Measurements from ENCODE around the gene EPOP. TPM values are rescaled to one million over a fixed set of nuclear protein-coding genes. Genes with fewer than 3 reads are reported as not detected.
A peak's percentile ranks its signal among the peaks of the same experiment; 100 is the strongest.

Gene EPOP
- total and polyA plus RNA-seq, 2 of the 13 experiments (the other 11 are each of a cell fraction or from before 2014, with no cell fraction given) = 14.7 to 37.8 TPM

DNA sequence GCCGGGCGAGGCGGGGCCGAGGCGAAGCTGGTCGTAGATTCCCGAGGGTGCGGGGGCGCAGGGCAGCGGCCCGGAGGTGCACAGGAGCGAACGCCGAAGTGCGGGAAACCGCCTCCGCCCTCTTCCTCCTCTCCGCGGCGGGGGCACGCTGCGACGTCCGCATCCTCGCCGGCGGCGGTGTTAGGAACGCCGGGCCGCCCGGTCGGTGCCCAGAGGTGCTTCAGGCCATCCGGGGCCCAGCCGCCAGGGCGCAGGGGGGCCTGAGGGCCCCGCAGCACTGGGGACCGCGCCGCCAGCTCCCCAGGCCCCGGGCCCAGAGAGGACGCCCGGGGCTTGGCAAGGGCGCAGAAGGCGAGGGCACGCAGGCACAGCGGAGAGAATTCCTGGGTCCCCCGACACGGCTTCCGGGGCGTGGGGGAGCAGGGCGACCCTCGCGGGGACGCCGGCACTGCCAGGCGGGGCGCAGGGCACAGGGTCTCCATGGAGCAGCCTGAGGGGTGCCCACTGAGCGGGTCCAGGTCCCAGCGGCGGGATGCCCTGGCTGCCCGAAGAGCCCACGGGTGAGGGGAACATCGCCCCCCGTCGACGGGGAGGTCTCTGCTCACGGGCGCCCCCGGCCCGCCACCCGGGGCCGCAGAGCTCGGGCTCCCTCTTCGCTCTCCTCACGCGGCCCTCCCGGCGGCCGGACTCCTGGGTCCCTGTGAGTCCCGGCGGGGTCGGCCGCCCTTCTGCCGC is 576 bp downstream of the EPOP start (continued):
- TF ChIP-seq, protein P1, sequence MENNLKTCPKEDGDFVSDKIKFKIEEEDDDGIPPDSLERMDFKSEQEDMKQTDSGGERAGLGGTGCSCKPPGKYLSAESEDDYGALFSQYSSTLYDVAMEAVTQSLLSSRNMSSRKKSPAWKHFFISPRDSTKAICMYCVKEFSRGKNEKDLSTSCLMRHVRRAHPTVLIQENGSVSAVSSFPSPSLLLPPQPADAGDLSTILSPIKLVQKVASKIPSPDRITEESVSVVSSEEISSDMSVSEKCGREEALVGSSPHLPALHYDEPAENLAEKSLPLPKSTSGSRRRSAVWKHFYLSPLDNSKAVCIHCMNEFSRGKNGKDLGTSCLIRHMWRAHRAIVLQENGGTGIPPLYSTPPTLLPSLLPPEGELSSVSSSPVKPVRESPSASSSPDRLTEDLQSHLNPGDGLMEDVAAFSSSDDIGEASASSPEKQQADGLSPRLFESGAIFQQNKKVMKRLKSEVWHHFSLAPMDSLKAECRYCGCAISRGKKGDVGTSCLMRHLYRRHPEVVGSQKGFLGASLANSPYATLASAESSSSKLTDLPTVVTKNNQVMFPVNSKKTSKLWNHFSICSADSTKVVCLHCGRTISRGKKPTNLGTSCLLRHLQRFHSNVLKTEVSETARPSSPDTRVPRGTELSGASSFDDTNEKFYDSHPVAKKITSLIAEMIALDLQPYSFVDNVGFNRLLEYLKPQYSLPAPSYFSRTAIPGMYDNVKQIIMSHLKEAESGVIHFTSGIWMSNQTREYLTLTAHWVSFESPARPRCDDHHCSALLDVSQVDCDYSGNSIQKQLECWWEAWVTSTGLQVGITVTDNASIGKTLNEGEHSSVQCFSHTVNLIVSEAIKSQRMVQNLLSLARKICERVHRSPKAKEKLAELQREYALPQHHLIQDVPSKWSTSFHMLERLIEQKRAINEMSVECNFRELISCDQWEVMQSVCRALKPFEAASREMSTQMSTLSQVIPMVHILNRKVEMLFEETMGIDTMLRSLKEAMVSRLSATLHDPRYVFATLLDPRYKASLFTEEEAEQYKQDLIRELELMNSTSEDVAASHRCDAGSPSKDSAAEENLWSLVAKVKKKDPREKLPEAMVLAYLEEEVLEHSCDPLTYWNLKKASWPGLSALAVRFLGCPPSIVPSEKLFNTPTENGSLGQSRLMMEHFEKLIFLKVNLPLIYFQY (CRISPR knock-in tag; IDR thresholded peaks at IDR 0.05; ENCODE audit: borderline replicate concordance) = no peak
- TF ChIP-seq ZNF354B (CRISPR knock-in tag; IDR thresholded peaks at IDR 0.05) (no peak), ZNF33B (CRISPR knock-in tag; IDR thresholded peaks at IDR 0.05) (peak; percentile 61), ZNF251 (CRISPR knock-in tag; IDR thresholded peaks at IDR 0.05) (no peak), NFIB (CRISPR knock-in tag; IDR thresholded peaks at IDR 0.05; ENCODE audit: borderline replicate concordance) (no peak), KLF15 (CRISPR knock-in tag; IDR thresholded peaks at IDR 0.05; ENCODE audit: borderline replicate concordance) (no peak), ZNF572 (CRISPR knock-in tag; IDR thresholded peaks at IDR 0.05) (no peak), ZNF761 (CRISPR knock-in tag; conservative IDR thresholded peaks at IDR 0.05) (no peak; the same call in 1 of the 2 replicates)
- TF ChIP-seq, protein P2, sequence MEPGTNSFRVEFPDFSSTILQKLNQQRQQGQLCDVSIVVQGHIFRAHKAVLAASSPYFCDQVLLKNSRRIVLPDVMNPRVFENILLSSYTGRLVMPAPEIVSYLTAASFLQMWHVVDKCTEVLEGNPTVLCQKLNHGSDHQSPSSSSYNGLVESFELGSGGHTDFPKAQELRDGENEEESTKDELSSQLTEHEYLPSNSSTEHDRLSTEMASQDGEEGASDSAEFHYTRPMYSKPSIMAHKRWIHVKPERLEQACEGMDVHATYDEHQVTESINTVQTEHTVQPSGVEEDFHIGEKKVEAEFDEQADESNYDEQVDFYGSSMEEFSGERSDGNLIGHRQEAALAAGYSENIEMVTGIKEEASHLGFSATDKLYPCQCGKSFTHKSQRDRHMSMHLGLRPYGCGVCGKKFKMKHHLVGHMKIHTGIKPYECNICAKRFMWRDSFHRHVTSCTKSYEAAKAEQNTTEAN (CRISPR knock-in tag; conservative IDR thresholded peaks at IDR 0.05) = no peak
- TF ChIP-seq, protein P3, sequence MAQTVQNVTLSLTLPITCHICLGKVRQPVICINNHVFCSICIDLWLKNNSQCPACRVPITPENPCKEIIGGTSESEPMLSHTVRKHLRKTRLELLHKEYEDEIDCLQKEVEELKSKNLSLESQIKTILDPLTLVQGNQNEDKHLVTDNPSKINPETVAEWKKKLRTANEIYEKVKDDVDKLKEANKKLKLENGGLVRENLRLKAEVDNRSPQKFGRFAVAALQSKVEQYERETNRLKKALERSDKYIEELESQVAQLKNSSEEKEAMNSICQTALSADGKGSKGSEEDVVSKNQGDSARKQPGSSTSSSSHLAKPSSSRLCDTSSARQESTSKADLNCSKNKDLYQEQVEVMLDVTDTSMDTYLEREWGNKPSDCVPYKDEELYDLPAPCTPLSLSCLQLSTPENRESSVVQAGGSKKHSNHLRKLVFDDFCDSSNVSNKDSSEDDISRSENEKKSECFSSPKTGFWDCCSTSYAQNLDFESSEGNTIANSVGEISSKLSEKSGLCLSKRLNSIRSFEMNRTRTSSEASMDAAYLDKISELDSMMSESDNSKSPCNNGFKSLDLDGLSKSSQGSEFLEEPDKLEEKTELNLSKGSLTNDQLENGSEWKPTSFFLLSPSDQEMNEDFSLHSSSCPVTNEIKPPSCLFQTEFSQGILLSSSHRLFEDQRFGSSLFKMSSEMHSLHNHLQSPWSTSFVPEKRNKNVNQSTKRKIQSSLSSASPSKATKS (CRISPR knock-in tag; IDR thresholded peaks at IDR 0.05) = no peak
- TF ChIP-seq, protein P4, sequence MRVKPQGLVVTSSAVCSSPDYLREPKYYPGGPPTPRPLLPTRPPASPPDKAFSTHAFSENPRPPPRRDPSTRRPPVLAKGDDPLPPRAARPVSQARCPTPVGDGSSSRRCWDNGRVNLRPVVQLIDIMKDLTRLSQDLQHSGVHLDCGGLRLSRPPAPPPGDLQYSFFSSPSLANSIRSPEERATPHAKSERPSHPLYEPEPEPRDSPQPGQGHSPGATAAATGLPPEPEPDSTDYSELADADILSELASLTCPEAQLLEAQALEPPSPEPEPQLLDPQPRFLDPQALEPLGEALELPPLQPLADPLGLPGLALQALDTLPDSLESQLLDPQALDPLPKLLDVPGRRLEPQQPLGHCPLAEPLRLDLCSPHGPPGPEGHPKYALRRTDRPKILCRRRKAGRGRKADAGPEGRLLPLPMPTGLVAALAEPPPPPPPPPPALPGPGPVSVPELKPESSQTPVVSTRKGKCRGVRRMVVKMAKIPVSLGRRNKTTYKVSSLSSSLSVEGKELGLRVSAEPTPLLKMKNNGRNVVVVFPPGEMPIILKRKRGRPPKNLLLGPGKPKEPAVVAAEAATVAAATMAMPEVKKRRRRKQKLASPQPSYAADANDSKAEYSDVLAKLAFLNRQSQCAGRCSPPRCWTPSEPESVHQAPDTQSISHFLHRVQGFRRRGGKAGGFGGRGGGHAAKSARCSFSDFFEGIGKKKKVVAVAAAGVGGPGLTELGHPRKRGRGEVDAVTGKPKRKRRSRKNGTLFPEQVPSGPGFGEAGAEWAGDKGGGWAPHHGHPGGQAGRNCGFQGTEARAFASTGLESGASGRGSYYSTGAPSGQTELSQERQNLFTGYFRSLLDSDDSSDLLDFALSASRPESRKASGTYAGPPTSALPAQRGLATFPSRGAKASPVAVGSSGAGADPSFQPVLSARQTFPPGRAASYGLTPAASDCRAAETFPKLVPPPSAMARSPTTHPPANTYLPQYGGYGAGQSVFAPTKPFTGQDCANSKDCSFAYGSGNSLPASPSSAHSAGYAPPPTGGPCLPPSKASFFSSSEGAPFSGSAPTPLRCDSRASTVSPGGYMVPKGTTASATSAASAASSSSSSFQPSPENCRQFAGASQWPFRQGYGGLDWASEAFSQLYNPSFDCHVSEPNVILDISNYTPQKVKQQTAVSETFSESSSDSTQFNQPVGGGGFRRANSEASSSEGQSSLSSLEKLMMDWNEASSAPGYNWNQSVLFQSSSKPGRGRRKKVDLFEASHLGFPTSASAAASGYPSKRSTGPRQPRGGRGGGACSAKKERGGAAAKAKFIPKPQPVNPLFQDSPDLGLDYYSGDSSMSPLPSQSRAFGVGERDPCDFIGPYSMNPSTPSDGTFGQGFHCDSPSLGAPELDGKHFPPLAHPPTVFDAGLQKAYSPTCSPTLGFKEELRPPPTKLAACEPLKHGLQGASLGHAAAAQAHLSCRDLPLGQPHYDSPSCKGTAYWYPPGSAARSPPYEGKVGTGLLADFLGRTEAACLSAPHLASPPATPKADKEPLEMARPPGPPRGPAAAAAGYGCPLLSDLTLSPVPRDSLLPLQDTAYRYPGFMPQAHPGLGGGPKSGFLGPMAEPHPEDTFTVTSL (CRISPR knock-in tag; IDR thresholded peaks at IDR 0.05; ENCODE audit: borderline replicate concordance) = no peak
- TF ChIP-seq, protein P5, sequence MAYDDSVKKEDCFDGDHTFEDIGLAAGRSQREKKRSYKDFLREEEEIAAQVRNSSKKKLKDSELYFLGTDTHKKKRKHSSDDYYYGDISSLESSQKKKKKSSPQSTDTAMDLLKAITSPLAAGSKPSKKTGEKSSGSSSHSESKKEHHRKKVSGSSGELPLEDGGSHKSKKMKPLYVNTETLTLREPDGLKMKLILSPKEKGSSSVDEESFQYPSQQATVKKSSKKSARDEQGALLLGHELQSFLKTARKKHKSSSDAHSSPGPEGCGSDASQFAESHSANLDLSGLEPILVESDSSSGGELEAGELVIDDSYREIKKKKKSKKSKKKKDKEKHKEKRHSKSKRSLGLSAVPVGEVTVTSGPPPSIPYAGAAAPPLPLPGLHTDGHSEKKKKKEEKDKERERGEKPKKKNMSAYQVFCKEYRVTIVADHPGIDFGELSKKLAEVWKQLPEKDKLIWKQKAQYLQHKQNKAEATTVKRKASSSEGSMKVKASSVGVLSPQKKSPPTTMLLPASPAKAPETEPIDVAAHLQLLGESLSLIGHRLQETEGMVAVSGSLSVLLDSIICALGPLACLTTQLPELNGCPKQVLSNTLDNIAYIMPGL (CRISPR knock-in tag; IDR thresholded peaks at IDR 0.05; ENCODE audit: borderline replicate concordance in 1 of 2, low read depth in 1 of 2) = 0 out of 4 replicates have a peak, but pooled peaks of 1 of the 2 experiments have one; percentile 63
